RWPE1 (cell line): Measurements from ENCODE around the gene AP2A1.
A peak's percentile ranks its signal among the peaks of the same experiment; 100 is the strongest.
"Not testable (repeated sequence)": the region's sequence is repeated elsewhere in the genome, so short reads cannot be mapped to it uniquely, and the experiment has no call there.

Source experiments
- CTCF ChIA-PET: fragments of 350-600 bp; sonication (Branson Sonifier 250); formaldehyde crosslinking; extraction: SDS; loops from one replicate; lab custom pipeline; 2021; lab: Yijun Ruan, JAX
- POLR2A ChIA-PET: fragments of 400-600 bp; formaldehyde crosslinking; extraction: SDS; loops from one replicate; lab custom pipeline; 2020; ENCODE audit warnings: antibody characterized with exemption; ENCODE audit not compliant: low non-redundant PET; lab: Yijun Ruan, JAX
- DNase-seq: peaks from one replicate; pipeline ENCODE4 v3.0.0; 2012; ENCODE audit warnings: low spot score
- H3K27ac ChIP-seq: fragments of 450-650 bp; 2 replicates; pipeline ENCODE4 v1.5.1; 2017
- TF ChIP-seq, protein P1 (sequence below): fragments of 450-650 bp; conservative IDR thresholded peaks from 2 replicates; pipeline ENCODE4 v1.5.1; 2017; ENCODE audit warnings: low read depth, mild to moderate bottlenecking

AP2A1 gene

DNA sequence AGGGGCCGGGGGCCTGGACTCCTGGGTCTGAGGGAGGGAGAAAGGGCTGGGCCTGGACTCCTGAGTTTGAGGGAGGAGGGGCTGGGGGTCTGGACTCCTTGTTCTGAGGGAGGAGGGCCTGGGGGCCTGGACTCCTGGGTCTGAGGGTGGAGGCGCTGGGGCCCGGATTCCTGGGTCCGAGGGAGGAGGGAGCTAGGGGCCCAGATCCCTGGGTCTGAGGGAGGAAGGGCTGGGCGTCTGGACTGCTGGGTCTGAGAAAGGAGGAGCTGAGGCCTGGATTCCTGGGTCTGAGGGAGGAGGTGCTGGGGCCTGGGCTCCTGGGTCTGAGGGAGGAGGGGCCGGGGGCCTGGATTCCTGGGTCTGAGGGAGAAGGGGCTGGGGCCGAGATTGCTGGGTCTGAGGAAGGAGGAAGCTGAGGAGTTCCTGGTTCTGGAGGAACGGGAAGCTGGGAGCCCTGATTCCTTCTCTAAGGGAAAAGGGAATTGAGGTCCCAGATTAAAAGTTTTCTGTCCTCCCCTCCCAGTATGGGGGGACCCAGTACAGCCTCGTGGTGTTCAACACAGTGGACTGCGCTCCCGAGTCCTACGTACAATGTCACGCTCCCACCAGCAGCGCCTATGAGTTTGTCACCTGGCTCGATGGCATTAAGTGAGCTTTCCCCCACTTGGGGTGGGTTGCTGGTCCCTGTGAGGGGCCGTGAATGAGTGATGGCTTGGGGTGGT lies 52.0 kb downstream of the AP2A1 start:
- H3K27ac ChIP-seq = peak overlapping the region; percentile 97
- TF ChIP-seq, protein P1, sequence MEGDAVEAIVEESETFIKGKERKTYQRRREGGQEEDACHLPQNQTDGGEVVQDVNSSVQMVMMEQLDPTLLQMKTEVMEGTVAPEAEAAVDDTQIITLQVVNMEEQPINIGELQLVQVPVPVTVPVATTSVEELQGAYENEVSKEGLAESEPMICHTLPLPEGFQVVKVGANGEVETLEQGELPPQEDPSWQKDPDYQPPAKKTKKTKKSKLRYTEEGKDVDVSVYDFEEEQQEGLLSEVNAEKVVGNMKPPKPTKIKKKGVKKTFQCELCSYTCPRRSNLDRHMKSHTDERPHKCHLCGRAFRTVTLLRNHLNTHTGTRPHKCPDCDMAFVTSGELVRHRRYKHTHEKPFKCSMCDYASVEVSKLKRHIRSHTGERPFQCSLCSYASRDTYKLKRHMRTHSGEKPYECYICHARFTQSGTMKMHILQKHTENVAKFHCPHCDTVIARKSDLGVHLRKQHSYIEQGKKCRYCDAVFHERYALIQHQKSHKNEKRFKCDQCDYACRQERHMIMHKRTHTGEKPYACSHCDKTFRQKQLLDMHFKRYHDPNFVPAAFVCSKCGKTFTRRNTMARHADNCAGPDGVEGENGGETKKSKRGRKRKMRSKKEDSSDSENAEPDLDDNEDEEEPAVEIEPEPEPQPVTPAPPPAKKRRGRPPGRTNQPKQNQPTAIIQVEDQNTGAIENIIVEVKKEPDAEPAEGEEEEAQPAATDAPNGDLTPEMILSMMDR = no peak
- DNase-seq = no peak
- CTCF ChIA-PET = interaction anchor here (0.6 to 0.7 kb wide), 2 partner anchors 25 to 119 kb away, joined by 3 read pairs; no protein-coding TSS in a partner anchor
- POLR2A ChIA-PET = interaction anchor here (0.6 to 0.8 kb wide), 2 partner anchors 20 to 30 kb away, joined by 3 to 10 read pairs; no protein-coding TSS in a partner anchor

GRCh38 chr19:49819452-49820115 lies 52.8 kb downstream of the AP2A1 start:
- CTCF ChIA-PET = interaction anchor here (0.6 to 0.7 kb wide), 3 partner anchors 25 to 442 kb away, joined by 3 read pairs; no protein-coding TSS in a partner anchor
- peak overlapping the region; percentile 97 for H3K27ac ChIP-seq
- POLR2A ChIA-PET = interaction anchor here (0.6 kb wide), 1 partner anchor 17 kb away, joined by 3 read pairs; no protein-coding TSS in a partner anchor
- DNase-seq = not testable (repeated sequence)

GRCh38 chr19:49820125-49820524 lies 53.3 kb downstream of the AP2A1 start:
- TF ChIP-seq, protein P1 = no peak
- DNase-seq = no peak
- ChIA-PET POLR2A (interaction anchor here (0.6 kb wide), 1 partner anchor 18 kb away, joined by 3 read pairs; no protein-coding TSS in a partner anchor), CTCF (interaction anchor here (0.6 kb wide), 2 partner anchors 10 to 443 kb away, joined by 3 read pairs; no protein-coding TSS in a partner anchor)
- H3K27ac ChIP-seq = peak overlapping the region; percentile 97

DNA sequence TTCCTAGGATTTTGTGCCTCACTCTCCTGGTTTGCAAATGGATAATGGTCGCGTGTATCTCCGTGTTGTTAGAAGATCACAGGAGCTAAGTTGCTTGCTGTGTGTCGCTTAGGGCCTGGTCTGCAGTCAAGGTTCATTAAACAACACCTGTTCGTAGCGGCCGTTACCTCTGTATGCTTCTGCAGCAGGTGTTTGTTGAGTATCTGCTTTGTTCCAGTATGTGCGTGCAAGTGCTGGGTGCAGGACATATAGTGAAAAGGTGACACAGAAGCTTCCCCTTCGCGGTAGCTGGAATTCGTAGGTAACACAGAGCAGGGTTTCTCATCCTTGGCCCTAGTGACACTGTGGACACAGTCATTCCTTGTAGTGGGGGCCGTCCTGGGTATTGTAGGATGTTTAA lies 56.7 kb downstream of the AP2A1 start:
- H3K27ac ChIP-seq = no peak overlapping the region
- no peak for DNase-seq
- POLR2A ChIA-PET = no interaction called here
- CTCF ChIA-PET = no interaction called here
- TF ChIP-seq, protein P1 = no peak

DNA sequence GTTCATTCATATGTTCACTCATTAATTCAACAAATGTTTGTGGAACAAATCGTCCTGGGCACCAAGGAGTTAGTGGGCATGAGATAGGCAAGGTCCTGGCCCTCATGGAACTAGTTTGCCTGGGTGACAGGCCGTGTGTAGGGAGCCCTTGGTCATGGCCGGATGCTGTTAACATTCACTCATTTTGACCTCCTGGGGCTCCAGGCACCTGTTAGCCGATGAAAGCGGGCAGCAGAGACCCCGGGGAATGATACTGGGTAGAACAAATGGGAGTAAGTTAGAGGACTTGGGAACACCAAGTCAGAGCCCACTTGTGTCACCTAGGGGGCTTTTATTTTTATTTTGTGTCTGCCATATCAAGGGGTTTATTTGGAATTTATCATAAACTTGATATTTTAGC lies 57.9 kb downstream of the AP2A1 start:
- ChIA-PET POLR2A (no interaction called here), CTCF (no interaction called here)
- H3K27ac ChIP-seq = no peak overlapping the region
- DNase-seq = no peak
- TF ChIP-seq, protein P1 = no peak

DNA sequence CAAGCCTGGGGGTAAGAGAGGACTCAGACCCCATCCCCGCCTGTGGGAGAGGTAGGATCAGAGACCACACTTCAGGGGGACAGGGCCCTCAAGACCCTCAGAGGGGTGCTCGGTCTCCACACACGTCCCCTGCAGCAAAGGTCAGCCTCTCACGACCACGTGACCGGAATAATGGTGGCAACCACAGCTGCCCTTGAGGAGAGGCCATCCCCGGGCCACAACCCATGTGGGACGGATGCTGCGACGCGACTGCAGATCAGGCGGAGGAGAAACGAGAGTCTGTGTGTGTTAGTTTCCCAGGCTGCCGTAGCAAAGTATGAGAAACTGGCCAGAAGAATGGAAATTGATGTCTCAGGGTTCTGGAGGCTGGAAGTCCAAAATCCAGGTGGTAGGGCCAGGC lies 60.2 kb downstream of the AP2A1 start:
- TF ChIP-seq, protein P1 = no peak
- DNase-seq = no peak
- ChIA-PET CTCF (interaction anchor here (0.6 kb wide), 1 partner anchor 525 kb away, joined by 3 read pairs; no protein-coding TSS in a partner anchor), POLR2A (no interaction called here)
- H3K27ac ChIP-seq = peak overlapping the region; percentile 5; the same call in 1 of the 2 replicates
